Brain pericyte (primary cell): ENCODE data around the gene PTCD3.

Experiments used
- DNase-seq: peaks from one replicate; pipeline ENCODE4 v3.0.0-alpha.2; 2012; ENCODE audit warnings: low read depth, low spot score

Gene PTCD3

DNA sequence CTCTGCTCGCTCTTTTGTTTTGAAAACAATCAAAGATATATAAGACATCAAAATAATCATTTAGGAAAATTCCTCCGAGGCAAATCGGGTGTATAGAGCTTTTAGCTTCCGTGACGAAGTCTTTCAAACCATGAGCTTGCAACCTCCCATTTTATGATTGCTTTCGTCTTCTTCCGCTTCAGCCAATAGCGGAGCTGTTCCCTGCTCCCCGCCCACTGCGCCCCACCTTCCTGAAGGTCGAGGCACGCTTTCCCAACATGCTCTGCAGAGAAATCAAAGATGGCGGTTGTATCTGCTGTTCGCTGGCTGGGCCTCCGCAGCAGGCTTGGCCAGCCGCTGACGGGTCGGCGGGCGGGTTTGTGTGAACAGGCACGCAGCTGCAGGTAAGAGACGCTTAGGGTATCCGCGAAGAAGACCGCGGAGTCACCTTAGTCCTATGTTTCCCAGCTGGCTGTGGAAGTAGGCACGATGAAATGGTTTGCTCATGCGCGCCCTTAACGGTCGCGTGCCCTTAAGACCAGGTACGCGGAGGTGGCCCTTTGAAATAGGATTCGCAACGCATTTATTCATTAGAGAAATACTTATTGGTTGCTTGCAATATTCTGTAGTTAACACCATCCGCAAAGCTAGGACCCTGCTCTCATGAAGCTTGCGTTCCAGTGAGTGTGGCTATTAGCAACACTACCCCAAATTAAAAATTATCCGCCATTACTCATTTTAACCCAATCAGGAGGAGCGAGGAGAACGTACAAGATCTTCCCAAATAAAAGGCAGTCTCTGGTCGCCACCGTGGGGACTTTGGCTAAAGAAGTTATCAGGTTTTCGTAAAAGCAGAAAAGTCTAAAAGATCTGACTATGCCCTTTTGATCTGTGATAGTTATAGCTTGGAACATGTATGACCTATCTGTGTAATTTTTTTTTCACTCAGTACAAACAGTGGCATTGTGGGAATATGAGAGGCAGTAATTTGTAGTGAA lies at the start of gene PTCD3:
Gene PTCD3 (plus strand): TSS at position 267 of the 977 bp plus-strand sequence. CDS start 13 bp downstream, at position 280.
- peak; percentile 81 for DNase-seq

DNA sequence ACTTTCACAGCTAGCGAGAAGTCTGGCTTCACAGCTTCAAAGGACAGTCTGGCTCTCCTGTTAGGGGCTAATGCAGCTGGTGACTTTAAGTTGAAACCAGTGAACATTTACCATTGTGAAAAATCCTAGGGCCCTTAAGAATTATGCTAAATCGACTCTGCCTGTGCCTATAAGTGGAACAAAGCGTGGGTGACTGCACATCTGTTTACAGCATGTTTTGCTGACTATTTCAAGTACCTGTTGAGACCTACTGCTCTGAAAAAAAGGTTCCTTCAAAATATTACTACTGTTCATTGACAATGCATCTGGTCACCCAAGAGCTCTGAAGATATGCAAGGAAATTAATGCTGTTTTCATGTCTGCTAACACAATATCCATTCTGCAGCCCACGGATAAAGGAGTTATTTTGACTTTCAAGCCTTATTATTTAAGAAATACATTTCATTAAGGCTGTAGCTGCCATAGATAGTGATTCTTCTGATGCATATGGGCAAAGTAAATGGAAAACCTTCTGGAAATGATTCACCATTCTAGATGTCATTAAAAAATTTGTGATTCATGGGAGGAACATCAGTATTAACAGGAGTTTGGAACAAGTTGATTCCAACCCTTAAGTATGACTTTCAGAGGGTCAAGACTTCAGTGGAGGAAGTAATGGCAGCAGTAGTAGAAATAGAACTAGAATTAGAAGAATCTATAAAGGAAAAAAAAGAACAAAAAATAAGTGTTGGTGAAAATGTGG lies 49.3 kb upstream of the PTCD3 start:
- no peak for DNase-seq

DNA sequence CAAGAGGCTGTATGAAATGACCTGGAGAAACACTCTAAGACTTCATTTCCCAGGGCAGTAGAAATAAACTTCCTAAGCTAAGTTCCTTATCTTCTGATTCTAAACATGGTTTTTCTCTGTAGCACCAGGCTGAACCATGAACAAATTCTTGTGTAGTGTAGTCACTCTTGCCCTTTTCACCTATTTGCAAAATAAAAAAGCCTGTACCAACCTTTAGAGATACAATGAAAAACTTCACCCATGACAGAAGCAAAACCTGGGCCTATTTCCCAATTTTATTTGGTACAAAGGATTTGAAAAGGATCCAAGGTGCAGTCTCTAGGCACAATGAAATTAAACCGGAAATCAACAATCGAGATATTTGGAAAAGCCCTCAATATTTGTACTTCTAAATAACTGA lies 44.0 kb upstream of the PTCD3 start:
- no peak for DNase-seq

DNA sequence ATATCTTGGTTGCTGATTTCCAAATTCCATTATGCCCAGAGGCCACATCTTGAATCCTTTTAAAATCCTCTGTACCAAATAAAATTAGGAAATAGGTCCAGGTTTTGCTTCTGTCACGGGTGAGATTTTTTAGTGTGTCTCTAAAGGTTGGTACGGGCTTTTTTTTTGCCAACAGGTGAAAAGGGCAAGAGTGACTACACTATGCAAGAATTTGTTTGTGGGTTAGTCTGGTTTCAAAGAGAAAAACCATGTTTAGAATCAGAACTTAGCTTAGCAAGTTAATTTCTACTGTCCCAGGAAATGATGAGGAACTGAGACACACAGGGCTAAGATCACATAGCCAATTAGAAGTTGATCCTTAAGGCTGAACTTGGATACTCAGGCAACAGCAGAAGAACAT lies 42.0 kb upstream of the PTCD3 start:
- DNase-seq, result no peak

DNA sequence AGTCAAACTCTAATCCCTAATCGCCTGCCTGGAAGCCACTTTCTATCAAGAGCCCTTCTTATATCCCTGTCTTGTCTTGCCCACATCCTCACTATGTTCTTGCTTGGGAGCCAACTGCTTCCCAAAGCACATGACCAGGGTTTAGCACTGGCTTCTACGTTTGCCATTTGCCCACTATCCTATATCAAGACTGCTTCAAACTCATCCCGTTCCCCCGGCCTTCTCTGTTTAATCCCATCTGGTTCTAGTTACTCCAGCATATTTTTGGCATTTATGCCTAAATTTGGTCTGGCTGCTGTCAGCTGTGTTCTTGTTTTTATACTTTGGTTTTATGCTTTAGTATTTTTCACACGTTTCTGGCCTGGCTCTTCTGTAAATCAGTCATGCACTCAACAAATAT lies 40.5 kb upstream of the PTCD3 start:
- no peak for DNase-seq

DNA sequence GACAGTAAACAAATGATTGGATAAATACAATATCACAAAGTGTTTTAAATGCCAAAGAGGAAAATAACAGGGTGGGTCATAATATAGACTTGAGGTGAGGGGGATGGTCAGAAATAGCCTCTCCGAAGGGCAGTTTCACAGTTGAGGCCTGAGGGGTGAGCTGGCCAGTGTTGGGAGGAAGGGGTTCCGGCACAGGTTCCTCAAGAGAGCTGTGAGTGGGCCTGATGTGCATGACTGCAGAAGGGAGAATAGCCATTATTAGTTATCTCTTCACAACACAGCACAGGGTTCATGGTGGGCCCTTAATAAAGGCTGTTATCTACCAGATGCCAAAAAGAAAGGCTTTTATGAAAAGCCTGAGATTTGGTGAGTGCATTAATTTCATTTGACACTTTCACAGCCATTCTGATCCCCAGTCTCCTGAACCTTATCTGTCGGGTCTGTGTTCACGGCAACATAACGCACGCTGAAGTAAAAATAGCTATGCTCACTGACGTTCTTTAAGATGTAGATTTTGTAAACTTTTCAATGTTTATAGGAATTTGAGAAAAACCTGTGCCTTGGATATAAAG lies 39.9 kb upstream of the PTCD3 start:
- DNase-seq, result no peak

DNA sequence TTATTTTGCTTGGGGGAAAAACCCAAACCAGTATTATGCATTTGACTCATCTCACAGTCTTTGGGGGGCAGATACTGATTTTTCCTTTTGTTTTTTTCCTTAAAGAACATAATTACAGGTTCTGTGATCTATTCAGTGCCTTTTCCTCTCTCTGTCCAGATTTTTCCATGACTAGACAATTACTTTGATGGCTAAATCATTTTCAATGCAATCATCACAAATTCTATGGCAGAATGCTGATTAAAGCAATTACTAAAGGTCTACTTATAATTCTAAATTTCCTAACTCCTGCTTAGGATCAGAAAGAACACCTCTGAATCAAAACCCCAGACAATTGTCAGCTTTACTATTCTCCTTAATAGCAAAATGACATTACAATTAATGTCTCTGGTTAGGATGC lies 39.1 kb upstream of the PTCD3 start:
- no peak for DNase-seq

DNA sequence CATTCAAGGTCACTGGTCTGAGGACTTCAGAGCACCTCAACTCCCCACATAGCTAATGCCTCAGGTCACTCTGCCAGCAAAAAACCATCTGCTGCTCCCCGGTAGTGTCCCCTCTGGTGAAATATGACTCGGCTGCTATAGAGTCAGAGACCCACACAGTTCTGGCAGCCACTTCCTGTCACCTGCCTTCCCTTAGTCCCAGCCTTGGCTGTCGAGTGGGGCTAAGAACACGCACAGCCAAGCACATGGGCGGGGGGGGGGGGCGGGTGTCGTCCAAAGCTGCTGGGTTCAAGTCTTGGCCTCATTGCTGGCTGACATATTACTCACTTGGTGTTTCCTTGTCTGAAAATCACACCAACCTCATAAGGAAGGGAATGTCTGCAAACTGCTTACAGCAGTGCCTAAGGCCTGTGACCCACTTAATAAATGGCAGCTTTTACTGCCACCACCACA lies 37.9 kb upstream of the PTCD3 start:
- no peak for DNase-seq

DNA sequence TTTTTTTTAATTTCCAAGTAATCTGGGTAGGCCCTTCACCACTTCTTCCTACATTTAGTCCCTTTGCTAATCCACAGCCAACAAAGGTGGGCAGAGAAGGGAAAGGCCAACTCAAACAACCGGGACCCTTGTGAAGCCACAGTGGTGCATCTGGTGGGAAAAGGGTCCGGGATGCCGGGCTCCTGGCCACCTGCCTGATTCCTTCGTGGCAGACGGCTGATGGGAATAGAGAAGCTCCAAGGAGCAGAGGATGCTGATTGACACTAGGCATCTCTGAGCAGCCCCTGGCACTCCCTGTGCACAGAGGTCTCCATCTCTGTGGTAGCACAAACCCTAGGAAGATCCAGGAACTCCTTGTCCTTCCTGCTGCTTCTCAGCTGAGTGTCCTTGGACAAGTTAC lies 37.4 kb upstream of the PTCD3 start:
- DNase-seq, result no peak

DNA sequence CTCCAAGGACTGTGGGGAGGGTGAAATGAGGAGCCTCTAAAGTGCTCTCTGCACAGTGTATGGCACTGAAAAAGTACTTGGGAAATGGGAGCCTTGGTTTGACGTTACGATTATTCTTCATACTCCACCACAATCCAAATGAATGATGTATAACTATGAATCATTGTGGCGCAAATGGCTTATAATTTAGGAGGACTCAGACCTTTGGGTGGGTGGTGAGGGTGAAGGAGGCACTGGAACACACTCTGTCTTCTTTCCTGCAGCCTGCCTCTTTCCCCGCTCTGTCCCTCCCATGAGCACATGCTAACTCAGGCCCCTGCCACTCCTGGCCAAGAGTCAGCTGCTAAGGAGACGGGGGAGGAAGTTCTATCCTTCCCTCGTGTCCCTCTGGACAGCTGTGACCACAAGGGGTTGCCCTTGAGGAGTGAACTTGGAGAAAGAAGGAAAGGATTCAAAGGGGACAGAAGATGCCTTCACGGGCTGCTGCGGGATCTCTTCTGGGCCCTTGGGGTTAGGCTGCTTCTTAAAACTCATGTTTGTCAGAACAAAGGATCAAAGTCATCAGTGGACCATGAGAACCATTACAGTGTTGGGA lies 36.8 kb upstream of the PTCD3 start:
- DNase-seq, result no peak

DNA sequence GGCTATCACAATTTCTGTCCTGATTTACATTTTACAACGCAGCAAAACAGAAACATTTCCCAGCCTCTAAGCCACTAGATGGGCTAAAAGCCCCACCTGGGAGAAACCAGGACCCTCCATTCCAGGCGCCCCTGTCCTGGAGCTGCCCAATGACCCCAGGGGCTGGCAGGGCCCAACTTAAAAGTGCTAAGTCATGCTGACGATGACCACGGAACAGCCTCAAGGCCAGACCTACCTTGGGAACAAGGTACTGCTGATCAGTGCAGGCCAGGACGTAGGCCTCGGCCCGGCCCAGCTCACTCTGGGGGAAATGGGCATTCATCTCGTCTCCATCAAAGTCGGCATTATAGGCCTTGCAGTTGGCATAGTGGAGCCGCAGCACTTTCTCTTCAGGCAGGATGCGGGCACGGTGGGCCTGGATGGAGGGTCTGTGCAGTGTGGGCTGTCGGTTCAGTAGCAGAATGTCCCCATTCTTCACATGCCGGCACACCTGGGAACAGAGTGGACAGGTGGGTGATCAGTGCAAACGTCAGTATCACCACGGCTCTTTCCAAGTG lies 36.2 kb upstream of the PTCD3 start:
- DNase-seq, result no peak

DNA sequence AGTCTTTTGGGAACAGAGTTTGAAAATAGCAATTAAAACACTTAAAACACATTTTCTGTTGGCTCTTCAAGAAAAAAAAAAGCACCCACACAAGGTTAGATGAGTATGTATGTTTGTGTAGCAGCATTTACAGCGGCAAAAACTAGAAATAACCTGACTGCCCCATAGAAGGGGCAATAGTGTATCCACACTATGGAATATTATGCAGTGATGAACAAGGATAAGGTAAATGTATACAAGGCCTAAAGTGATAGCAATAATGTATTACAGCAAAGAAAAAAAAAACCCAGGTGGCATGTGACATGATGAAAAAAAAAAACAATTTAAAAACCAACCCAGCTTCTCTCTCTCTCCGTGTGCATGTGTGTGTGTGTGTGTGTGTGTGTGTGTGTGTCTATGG lies 35.2 kb upstream of the PTCD3 start:
- no peak for DNase-seq

DNA sequence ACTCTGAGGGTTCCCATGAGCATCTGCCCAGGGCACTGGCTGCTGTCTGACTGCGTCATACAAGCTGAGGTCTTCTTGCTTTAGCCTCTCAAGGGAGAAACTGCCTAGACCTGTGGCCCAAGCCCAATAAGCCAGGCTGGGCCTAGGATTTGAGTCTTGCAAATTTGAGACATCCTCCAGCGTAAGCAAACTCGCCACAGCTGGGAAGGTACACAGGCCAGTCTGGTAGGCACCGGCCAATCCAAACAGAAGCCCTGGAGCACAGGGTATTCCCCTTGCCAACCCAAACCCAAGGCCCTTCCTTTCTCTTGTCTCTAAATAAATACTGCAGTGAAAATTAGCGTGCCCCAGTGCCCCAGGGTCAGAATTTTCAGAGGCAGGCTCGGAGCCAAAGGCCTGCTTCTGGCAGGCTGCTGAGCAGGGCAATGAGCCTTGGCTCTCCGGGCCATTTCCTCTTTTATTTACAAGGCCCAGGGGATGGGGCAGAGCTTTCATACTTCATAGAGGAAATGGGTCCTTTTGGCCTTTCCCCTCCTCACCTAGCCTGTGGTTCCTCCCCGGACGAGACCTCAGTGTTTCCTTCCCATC lies 33.7 kb upstream of the PTCD3 start:
- DNase-seq, result peak; percentile 96

DNA sequence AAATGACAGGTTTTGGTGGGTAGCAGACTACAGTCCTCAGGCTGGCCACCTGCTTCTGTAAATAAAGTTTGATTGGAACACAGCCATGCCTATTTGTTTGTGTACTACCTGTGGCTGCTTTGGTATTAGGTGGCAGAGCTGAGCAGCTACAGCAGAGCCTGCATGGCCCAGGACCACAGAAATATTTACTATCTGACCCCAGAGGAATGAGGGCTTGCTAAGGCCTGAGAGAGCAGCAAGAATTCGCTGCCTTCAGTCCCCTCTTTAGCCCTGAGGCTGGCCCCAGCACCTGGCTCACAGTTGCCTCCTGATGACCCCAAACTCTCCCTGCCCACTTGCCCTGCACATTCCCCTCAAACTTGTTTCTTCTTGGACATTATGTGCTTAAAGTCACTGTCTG lies 32.8 kb upstream of the PTCD3 start:
- DNase-seq, result no peak

DNA sequence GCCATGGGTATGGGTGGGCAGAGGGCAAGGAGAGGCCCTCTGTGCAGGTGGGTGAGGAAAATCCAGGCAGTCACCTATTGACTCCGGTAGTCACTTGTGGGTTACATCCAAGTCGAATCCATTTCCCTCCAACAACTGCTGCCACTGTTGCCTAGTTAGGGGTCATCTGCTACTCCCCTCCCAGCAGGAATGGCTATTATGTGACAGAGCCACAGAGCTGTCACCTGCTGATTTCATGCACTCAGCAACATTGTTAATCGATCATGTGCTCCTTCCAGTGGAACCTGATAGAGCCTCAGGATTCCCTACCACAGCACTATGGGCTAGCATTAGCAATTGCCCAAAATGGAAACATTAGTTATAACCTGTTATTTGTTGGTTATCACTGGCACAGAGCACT lies 31.8 kb upstream of the PTCD3 start:
- no peak for DNase-seq

DNA sequence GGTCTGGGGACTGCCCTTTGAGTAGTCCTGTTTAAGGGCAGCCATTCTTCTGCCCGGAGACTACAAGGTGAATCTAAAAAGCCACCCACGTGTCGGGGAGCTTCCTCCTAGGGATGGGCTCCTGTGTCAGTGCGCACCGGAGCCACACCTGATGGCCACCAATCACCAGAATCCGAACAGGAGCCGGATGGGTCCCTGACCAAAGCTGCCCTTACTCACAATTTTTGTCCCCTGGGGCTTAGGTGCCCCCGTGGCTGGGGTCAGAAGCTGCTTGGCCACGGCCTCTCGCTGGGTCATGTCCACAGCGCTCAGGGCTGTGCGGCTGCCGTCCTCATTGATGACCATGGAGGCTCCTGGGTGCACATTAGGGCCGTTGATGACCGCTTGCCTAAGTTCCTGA lies 31.2 kb upstream of the PTCD3 start:
- no peak for DNase-seq

DNA sequence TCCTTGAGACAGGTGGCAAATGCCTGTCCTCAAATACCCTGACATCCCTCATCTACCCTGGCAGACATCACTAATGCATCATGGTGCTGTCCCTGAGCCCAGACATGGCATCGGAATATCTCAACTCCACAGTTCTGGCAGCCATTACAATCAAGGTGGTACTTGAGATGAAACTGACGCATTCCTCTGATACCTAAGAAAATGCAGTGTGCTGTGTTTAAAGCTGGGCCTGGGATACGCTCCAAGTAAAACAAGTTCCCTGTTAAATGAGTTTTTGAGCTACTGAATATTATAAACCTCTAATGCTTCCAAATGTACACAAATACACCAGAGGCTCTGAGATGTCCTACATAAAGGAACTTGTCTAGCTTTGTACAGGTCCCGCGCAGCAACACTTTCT lies 30.1 kb upstream of the PTCD3 start:
- DNase-seq, result no peak

DNA sequence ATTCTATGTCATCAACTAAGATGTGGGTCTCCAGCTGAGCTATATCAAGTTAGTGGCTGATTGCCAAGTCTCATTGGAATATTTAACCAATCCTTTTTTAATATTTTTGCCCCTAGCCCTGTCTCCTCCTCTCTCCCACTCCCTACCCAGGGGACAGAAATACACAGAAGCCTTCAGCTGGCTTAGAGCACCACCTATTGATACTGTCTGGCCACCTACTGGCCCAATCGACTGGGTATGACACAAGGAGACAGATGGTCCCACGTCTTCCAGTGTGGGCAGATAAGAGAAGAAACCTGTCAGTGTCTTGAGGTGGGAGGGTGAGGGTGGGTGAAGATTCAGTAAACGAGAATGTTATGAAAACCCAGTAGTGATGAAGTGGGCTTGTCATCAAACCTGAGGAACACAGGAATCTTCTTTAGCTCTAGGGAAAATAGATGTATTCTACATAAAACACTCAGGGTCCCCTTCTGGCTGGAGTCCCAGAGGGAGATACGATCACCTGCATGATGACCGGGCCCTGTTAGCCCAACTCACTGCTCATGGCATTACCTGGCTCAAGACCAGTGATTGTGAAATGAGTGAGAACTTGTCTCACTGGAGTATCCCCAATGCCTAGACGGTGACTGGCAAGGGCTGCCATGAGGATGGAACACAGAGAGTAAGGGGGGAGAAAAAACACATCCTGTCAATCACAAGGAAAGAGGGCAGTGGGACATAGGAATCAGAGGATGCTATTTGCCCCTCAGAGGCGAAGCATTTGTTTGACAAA lies 27.1 kb upstream of the PTCD3 start:
- no peak for DNase-seq

DNA sequence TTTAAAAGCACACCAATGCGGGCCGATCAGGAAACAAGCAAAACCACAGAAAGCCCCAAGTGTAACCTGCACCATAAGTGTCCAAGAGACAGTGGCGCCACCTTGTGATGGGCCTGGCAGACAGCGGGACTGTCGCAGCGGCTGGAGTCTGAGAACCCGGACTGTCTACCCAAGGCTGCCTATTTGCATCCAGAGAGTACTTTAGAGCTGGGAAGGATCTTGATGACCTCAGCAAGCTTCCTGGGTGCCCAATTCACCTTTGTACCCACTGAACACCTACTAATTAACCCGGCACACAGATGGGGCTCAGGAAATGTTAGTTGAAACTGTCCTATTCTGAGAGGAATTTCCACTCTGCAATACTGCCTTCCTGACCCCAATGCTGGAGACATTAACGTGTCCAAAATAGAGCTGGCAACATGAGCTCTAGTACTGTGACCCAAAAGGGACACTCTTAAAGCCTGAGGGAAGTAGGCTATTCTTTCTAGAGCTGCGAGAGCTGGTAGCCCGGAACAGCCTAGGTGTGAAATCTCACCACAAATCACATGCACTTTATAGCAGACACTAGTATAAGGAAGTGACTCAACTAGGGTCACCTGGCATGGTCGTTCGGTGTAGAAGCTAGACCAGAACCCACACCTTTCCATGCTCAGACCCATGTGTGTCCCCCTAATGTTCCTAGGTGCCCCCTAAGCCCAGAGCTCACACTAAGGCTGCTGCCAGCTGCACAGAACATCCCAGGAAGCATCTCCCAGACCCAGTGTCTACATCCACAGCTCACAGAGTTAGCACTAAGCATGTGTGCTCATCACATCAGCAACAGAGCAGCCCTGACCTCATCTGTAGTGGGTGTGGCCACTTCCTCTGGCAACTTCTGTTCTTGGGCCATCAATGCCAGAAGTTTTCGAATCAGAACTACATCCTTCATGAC lies 25.8 kb upstream of the PTCD3 start:
- DNase-seq, result no peak
